ENCODE data around the gene LPP.

The LPP gene

GRCh38 chr3:188546835-188547670, 393.1 kb downstream of the LPP start:
- no peak for DNase-seq
- Histone ChIP-seq H3K4me3 (ENCODE audit: insufficient read depth, low read depth, low read length, poor library complexity, severe bottlenecking) (no peak overlapping the region), H3K27me3 (replicated peaks; ENCODE audit: control insufficient read depth, insufficient read depth, low read length, poor library complexity, severe bottlenecking) (no peaks in the 10 kb centered on the region), H3K4me1 (ENCODE audit: control insufficient read depth, insufficient read depth, low read length, poor library complexity, severe bottlenecking) (no peaks in the 10 kb centered on the region), H3K27ac (ENCODE audit: insufficient read depth, low read length, poor library complexity, severe bottlenecking) (no peak overlapping the region), H3K36me3 (ENCODE audit: control insufficient read depth, insufficient read depth, low read length) (peaks cover 6% of the 10 kb centered on the region), H3K9me3 (ENCODE audit: control insufficient read depth, low read length) (no peaks in the 10 kb centered on the region)

- Histone ChIP-seq H3K27ac (ENCODE audit: insufficient read depth, low read length, poor library complexity, severe bottlenecking) (no peak overlapping the region), H3K36me3 (ENCODE audit: control insufficient read depth, insufficient read depth, low read length) (no peaks in the 10 kb centered on the region), H3K9me3 (ENCODE audit: control insufficient read depth, low read length) (no peaks in the 10 kb centered on the region), H3K4me1 (ENCODE audit: control insufficient read depth, insufficient read depth, low read length, poor library complexity, severe bottlenecking) (peaks cover 8% of the 10 kb centered on the region), H3K27me3 (replicated peaks; ENCODE audit: control insufficient read depth, insufficient read depth, low read length, poor library complexity, severe bottlenecking) (no peaks in the 10 kb centered on the region), H3K4me3 (ENCODE audit: insufficient read depth, low read depth, low read length, poor library complexity, severe bottlenecking) (no peak overlapping the region)
- DNase-seq, result peak; percentile 0 to 2 (median 1)
Observed at GRCh38 chr3:188553569-188553968, 399.6 kb downstream of the LPP start.

DNA sequence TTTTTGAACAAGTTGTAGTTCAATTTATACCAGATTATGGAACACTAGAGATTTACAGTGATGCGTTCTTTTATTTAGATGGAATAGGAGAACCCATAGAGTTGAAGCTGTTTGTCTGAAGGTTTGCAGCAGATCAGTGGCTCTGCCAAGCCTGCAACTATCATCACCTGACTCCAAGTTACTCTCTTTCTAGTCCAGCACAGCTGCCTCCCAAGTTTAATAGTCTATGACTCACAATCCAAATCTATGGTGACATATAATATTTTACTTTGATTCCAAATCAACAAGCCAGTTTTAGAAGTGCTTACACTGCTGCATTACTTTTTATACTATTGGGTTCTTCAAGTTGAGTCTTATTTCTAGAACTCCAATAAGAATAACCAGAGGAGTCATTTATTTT, 400.4 kb downstream of the LPP start:
- no peaks in the 10 kb centered on the region for H3K36me3 ChIP-seq (ENCODE audit: control insufficient read depth, insufficient read depth, low read length)
- peaks cover 8% of the 10 kb centered on the region for H3K4me1 ChIP-seq (ENCODE audit: control insufficient read depth, insufficient read depth, low read length, poor library complexity, severe bottlenecking)
- no peaks in the 10 kb centered on the region for H3K9me3 ChIP-seq (ENCODE audit: control insufficient read depth, low read length)
- H3K4me3 ChIP-seq (ENCODE audit: insufficient read depth, low read depth, low read length, poor library complexity, severe bottlenecking), result no peak overlapping the region
- DNase-seq, result no peak
- H3K27ac ChIP-seq (ENCODE audit: insufficient read depth, low read length, poor library complexity, severe bottlenecking), result no peak overlapping the region
- no peaks in the 10 kb centered on the region for H3K27me3 ChIP-seq (replicated peaks; ENCODE audit: control insufficient read depth, insufficient read depth, low read length, poor library complexity, severe bottlenecking)

GRCh38 chr3:188557235-188557634, 403.3 kb downstream of the LPP start:
- DNase-seq, result no peak
- Histone ChIP-seq H3K27ac (ENCODE audit: insufficient read depth, low read length, poor library complexity, severe bottlenecking) (no peak overlapping the region), H3K27me3 (replicated peaks; ENCODE audit: control insufficient read depth, insufficient read depth, low read length, poor library complexity, severe bottlenecking) (no peaks in the 10 kb centered on the region), H3K4me1 (ENCODE audit: control insufficient read depth, insufficient read depth, low read length, poor library complexity, severe bottlenecking) (peaks cover 8% of the 10 kb centered on the region), H3K9me3 (ENCODE audit: control insufficient read depth, low read length) (no peaks in the 10 kb centered on the region), H3K4me3 (ENCODE audit: insufficient read depth, low read depth, low read length, poor library complexity, severe bottlenecking) (no peak overlapping the region), H3K36me3 (ENCODE audit: control insufficient read depth, insufficient read depth, low read length) (no peaks in the 10 kb centered on the region)

DNA sequence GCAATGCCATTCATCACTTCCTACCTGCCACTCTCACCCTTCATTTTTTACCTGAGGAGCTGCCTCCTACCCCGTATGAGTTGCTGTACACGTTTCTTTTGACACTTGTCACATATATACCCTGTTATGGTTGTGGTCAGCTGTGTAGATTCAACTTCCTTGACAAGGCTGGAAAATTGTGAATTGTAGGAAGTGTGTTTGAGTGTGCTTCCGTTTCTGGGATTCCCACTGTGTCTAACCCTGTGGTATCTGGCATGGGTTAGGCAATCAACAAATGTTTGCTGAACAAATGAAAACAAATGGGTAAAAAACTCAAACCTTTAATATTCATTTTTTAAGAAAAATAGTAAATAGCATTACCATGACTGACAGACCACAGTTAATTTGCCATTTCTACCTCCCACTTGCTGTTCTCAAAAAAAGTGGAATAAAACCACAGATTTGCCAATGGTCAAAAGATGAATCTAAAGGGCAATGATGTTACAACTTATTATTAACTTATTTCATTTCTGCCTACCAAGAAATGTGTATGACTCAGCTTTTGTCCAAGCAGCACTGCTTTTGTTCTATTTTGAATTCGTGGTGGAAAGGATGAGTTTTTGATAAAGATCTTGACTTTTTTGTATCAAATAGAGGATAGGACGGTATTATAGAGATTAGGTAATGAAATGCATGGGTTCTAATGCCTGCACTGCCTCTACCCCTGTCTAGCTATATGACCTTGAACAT, 404.6 kb downstream of the LPP start:
- H3K36me3 ChIP-seq (ENCODE audit: control insufficient read depth, insufficient read depth, low read length), result no peaks in the 10 kb centered on the region
- H3K27me3 ChIP-seq (replicated peaks; ENCODE audit: control insufficient read depth, insufficient read depth, low read length, poor library complexity, severe bottlenecking), result no peaks in the 10 kb centered on the region
- no peak for DNase-seq
- H3K4me1 ChIP-seq (ENCODE audit: control insufficient read depth, insufficient read depth, low read length, poor library complexity, severe bottlenecking), result peaks cover 2% of the 10 kb centered on the region
- no peak overlapping the region for H3K4me3 ChIP-seq (ENCODE audit: insufficient read depth, low read depth, low read length, poor library complexity, severe bottlenecking)
- H3K9me3 ChIP-seq (ENCODE audit: control insufficient read depth, low read length), result no peaks in the 10 kb centered on the region
- H3K27ac ChIP-seq (ENCODE audit: insufficient read depth, low read length, poor library complexity, severe bottlenecking), result no peak overlapping the region

DNA sequence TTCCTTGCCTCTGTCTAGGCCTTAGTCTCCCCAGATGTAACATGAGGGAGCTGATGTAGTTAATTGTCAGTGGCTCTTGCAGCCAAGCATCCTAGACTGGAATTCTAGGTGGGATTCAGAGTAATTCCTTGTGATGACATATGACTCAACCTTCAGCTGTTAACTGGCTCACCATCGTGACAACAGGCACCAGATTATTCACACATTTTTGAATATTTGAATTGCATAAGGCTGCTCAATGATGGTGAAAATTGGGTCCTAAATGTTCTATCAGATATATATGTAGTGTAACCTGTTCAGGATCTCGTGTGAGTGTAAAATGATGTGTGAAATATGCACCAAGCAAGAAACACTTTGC, 405.1 kb downstream of the LPP start:
- H3K9me3 ChIP-seq (ENCODE audit: control insufficient read depth, low read length), result no peaks in the 10 kb centered on the region
- H3K27ac ChIP-seq (ENCODE audit: insufficient read depth, low read length, poor library complexity, severe bottlenecking), result no peak overlapping the region
- DNase-seq, result no peak
- no peaks in the 10 kb centered on the region for H3K36me3 ChIP-seq (ENCODE audit: control insufficient read depth, insufficient read depth, low read length)
- no peak overlapping the region for H3K4me3 ChIP-seq (ENCODE audit: insufficient read depth, low read depth, low read length, poor library complexity, severe bottlenecking)
- no peaks in the 10 kb centered on the region for H3K27me3 ChIP-seq (replicated peaks; ENCODE audit: control insufficient read depth, insufficient read depth, low read length, poor library complexity, severe bottlenecking)
- H3K4me1 ChIP-seq (ENCODE audit: control insufficient read depth, insufficient read depth, low read length, poor library complexity, severe bottlenecking), result no peaks in the 10 kb centered on the region

DNA sequence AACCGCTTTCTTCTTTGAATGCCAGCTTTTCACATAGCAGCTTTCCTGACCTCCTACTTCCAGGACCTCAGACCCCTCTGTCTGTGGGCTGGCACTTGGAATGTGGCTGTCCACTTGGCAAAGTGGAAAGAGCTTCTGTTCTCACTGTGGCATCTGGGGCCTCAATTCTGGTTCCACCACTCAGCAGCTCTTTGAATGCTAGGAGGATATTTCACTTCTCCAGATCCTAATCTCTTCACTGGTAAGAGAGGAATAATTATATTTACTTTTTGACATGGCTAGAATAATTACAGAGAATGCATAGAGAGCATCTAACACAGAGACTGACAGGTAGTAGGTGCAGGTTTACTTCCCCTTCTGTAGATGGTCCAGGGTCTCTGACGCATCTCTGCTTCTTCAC, 405.9 kb downstream of the LPP start:
- Histone ChIP-seq H3K36me3 (ENCODE audit: control insufficient read depth, insufficient read depth, low read length) (no peaks in the 10 kb centered on the region), H3K4me1 (ENCODE audit: control insufficient read depth, insufficient read depth, low read length, poor library complexity, severe bottlenecking) (no peaks in the 10 kb centered on the region), H3K9me3 (ENCODE audit: control insufficient read depth, low read length) (no peaks in the 10 kb centered on the region), H3K27me3 (replicated peaks; ENCODE audit: control insufficient read depth, insufficient read depth, low read length, poor library complexity, severe bottlenecking) (no peaks in the 10 kb centered on the region), H3K27ac (ENCODE audit: insufficient read depth, low read length, poor library complexity, severe bottlenecking) (no peak overlapping the region), H3K4me3 (ENCODE audit: insufficient read depth, low read depth, low read length, poor library complexity, severe bottlenecking) (no peak overlapping the region)
- no peak for DNase-seq

DNA sequence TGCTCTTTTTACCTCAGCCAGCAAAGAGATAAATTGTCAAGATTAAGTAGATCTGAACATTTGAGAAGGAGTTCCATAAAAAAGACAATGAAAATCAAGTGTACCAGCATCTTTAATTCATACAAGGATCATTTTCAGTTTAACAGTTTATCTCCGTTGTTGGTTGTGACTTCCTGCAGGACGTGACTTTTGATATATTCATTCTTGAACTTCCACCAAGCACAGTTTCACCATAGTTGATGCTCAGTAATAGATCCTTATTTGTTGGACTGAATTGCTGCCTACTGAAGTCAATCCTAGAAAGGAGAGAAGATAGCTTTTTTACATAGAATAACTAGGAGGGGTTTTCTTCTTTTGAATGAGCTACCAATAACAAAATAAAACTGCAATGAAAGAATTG, 408.2 kb downstream of the LPP start:
- no peak overlapping the region for H3K27ac ChIP-seq (ENCODE audit: insufficient read depth, low read length, poor library complexity, severe bottlenecking)
- no peaks in the 10 kb centered on the region for H3K4me1 ChIP-seq (ENCODE audit: control insufficient read depth, insufficient read depth, low read length, poor library complexity, severe bottlenecking)
- H3K9me3 ChIP-seq (ENCODE audit: control insufficient read depth, low read length), result no peaks in the 10 kb centered on the region
- no peaks in the 10 kb centered on the region for H3K27me3 ChIP-seq (replicated peaks; ENCODE audit: control insufficient read depth, insufficient read depth, low read length, poor library complexity, severe bottlenecking)
- no peaks in the 10 kb centered on the region for H3K36me3 ChIP-seq (ENCODE audit: control insufficient read depth, insufficient read depth, low read length)
- no peak for DNase-seq
- no peak overlapping the region for H3K4me3 ChIP-seq (ENCODE audit: insufficient read depth, low read depth, low read length, poor library complexity, severe bottlenecking)

DNA sequence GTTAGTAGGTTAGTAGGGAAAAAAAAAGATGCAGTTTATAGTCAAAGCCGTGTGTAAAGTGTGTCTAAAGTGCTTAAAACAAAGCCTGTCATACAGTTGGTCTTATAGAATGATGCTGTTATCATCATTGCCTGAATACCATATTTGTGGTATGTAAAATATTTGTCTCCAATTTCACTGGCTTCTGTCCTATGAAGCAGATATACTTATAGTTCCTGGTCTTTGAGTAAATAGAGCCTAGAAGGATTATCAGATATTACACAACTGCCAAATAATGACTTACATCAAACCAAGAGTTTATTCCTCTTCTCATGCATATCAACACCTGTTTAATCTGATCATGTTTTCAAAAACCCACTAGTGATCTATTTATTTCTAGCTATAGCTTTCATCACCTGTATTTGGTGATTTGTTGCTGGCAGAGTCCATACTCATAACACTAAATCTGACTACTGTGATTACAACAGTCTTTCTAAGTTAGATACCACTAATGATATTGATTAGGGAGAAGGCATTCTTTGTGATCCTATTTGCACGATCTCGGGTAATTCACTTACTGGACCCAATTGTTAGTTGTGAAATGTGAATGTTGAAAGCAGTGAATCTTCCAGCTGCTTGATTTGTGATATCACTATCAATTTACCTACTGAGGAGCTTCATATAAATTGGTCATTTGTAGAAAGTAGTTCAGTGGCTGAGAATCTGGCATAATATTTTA, 413.7 kb downstream of the LPP start:
- H3K27me3 ChIP-seq (replicated peaks; ENCODE audit: control insufficient read depth, insufficient read depth, low read length, poor library complexity, severe bottlenecking), result no peaks in the 10 kb centered on the region
- H3K4me3 ChIP-seq (ENCODE audit: insufficient read depth, low read depth, low read length, poor library complexity, severe bottlenecking), result no peak overlapping the region
- no peak overlapping the region for H3K27ac ChIP-seq (ENCODE audit: insufficient read depth, low read length, poor library complexity, severe bottlenecking)
- no peak for DNase-seq
- no peaks in the 10 kb centered on the region for H3K36me3 ChIP-seq (ENCODE audit: control insufficient read depth, insufficient read depth, low read length)
- no peaks in the 10 kb centered on the region for H3K9me3 ChIP-seq (ENCODE audit: control insufficient read depth, low read length)
- no peaks in the 10 kb centered on the region for H3K4me1 ChIP-seq (ENCODE audit: control insufficient read depth, insufficient read depth, low read length, poor library complexity, severe bottlenecking)

- DNase-seq, result no peak
- no peak overlapping the region for H3K27ac ChIP-seq (ENCODE audit: insufficient read depth, low read length, poor library complexity, severe bottlenecking)
Observed at GRCh38 chr3:188568736-188569135, 414.8 kb downstream of the LPP start.

More at GRCh38 chr3:188568736-188569135, 414.8 kb downstream of the LPP start:
- Histone ChIP-seq H3K4me3 (ENCODE audit: insufficient read depth, low read depth, low read length, poor library complexity, severe bottlenecking) (no peak overlapping the region), H3K4me1 (ENCODE audit: control insufficient read depth, insufficient read depth, low read length, poor library complexity, severe bottlenecking) (no peaks in the 10 kb centered on the region), H3K27me3 (replicated peaks; ENCODE audit: control insufficient read depth, insufficient read depth, low read length, poor library complexity, severe bottlenecking) (no peaks in the 10 kb centered on the region), H3K36me3 (ENCODE audit: control insufficient read depth, insufficient read depth, low read length) (no peaks in the 10 kb centered on the region), H3K9me3 (ENCODE audit: control insufficient read depth, low read length) (no peaks in the 10 kb centered on the region)
